Measurements from ENCODE around the gene SLC16A4. TPM values are rescaled to one million over a fixed set of nuclear protein-coding genes. Genes with fewer than 3 reads are reported as not detected.

SLC16A4 gene
- total RNA-seq = 91.4 and 414 TPM in 2 replicates

DNA sequence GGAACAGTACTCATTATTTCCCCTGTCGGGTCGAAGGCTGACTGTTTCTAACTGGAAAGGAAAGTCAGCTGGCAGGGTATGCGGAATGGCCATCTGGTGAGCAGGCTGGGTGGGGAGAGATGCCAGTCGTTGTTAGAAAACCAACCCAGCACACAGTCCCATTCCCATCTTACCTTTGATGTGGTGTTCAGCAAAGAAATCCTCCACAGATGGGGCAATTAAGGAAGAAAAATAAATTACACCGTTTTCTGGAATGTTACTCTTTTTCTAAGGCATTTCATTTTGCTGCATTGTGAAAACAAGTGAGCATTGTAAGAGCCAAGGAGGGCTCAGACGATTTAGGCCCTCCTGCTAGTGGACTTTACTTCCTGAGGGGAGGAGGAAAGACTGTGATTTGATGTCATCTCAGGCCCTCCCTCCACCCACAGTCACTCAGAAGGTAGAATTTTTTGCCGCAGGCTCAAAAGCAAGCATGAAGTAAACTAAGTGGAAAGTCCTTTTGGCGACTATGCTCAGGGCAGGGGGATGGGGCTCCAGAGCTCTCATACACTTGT lies at the start of gene SLC16A4:
SLC16A4 (minus strand) TSS at position 335 of the 554 bp plus-strand sequence. CDS start 1,703 bp downstream, outside the sequence.

DNA sequence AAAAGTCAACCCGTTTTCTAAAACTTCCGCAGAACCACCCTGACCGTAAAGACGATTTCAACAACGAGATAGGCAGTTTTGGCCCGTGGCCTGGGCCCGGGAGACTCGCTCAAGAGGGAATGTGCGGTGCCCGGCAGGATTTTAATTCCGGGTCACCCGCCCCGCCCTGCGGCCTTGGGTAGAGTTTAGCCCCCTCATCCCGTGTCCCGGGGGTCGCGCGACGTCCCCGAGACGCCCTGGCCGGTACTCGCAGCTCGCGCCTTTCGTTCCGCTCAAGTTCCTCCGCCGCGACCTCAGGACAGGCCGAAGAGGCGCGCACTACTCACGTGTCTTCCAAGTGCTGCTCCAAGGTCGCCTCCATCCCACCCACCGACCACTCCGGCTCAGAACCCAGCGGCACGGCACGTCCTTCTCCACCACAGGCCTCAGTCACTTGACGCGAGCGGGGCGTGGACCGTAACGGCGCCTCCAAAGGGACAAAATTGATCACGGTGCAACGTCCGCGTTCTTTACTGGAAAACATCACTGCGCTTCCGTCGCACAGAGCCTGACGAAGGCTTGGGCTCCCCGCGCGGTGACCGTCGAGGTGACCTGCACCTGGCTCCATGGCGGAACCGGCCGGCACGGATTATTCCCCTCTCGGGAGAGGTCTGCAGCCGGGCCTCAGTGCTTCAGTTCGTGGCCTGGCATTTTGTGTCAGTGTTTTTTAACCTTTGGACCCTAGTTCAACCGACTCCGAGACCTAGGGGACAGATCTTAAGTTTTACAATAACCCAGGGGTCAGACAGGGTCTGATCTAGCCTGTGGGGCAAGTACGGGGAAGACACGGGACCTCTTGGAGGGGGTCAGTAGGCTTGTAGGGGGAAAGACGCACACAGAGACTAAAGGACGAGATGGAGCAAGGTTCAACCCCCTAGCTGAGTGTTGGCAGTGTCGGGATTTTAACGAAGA lies 16.7 kb upstream of the SLC16A4 start, which contains the start of gene LAMTOR5:
LAMTOR5 (minus strand) TSS at position 435 of the 951 bp plus-strand sequence; CDS start at position 361, 74 bp downstream.

DNA sequence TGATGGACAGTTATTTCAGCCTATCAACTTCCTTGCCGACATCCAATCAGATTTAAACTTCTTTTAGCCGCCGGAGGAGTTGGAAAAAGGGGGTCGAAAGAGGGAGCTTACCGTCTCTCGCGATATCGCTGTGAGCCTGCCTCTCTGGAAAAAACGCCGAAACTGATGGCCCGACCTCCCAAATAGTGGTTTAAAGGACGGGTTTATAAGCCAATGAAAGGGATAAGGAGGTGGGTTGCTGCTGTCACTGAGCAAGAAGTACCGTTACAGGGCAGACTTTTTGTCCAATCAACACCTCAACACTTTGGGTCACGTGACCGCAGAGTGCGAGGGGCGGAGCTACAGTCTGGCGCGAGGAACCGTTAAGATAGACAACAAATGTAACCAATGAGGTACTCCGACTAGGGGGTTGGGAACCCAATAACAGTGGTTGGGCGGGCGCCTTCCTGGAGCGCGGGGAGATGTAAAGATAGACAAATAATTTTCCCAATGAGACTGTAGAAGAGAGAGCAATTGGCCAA lies 51.9 kb downstream of the SLC16A4 start, which contains the start of gene RBM15:
RBM15 (plus strand) TSS at position 492 of the 521 bp plus-strand sequence; CDS start at position 521, 29 bp downstream.

Other genes starting within 250 kb of the SLC16A4 start
- gene SLC6A17, start 240.5 kb downstream of the SLC16A4 start, total RNA-seq = under 0.01 and 0.09 TPM in 2 replicates
- gene KCNC4, start 180.7 kb downstream of the SLC16A4 start, total RNA-seq = 0.57 and 2.8 TPM in 2 replicates
- gene RBM15, start 51.6 kb downstream of the SLC16A4 start, total RNA-seq = 25.6 and 27.6 TPM in 2 replicates
- gene LAMTOR5, start 16.7 kb upstream of the SLC16A4 start, total RNA-seq = 66.4 and 97.6 TPM in 2 replicates
- 0.14 TPM in 1 of 2 replicates, not detected in the other for gene PROK1, start 60.1 kb upstream of the SLC16A4 start, total RNA-seq
- under 0.01 TPM in 1 of 2 replicates, not detected in the other for gene KCNA10, start 128.1 kb upstream of the SLC16A4 start, total RNA-seq
- under 0.01 TPM in 1 of 2 replicates, not detected in the other for gene KCNA2, start 215.3 kb upstream of the SLC16A4 start, total RNA-seq

Data from smooth muscle cell of bladder (primary cell).